M059J (cell line): ENCODE results near the gene TMEM266. TPM values are rescaled to one million over a fixed set of nuclear protein-coding genes. Genes with fewer than 3 reads are reported as not detected.

ENCODE experiments used
- DNase-seq: peaks from one replicate; pipeline ENCODE4 v3.0.0-alpha.2; 2012; ENCODE audit warnings: low read depth
- total RNA-seq: library from RNA; depleted of rRNA; stranded (reverse); fragments of >200 nt; shearing (Covaris generic); gene quantifications from 2 replicates; pipeline ENCODE4 v1.2.3, GENCODE V29; 2014

The TMEM266 gene
- total RNA-seq, 1 experiment from 2014 or later: not detected

GRCh38 chr15:76070192-76070591 lies 10.4 kb downstream of the TMEM266 start:
- DNase-seq: no peak

DNA sequence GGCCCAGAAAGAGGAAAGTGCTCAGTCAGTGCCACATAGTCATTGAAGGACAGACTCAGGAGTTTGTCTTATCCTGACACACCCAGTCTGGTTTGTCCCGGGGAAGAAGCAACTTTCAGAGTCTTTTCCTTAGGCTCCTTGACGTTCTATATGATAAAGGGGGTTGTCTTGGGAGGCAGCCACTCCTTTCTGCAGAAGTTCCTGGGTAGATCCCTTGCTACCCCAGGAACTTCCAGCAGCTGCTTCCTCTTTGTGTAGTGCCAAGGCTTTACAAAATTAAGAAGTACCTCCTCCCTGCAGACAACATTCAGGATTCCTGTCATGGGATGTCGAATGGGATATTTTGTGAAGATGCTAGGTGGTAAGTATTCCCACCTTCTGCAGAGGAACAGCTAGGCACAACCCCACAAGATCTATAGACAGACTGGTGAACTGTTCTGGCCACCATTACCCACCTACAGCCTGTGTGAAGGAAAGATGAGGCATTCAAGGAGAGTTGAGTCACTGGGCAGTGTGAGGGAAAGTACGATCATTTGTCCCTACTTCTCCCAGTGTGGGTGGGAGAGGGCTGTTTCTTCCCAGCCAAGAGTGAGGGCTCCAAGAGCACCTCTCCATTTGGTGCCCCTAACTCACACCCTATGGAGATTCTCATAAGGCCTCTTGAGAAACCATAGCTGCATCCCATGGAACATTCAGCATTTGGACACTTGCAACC lies 11.3 kb downstream of the TMEM266 start:
- no peak for DNase-seq

- DNase-seq: no peak
Observed at GRCh38 chr15:76071806-76072205, 12.0 kb downstream of the TMEM266 start.

- DNase-seq: peak; percentile 48
Observed at GRCh38 chr15:76073554-76073953, 13.8 kb downstream of the TMEM266 start.

GRCh38 chr15:76075046-76075445 lies 15.3 kb downstream of the TMEM266 start:
- DNase-seq: no peak

GRCh38 chr15:76078285-76078877 lies 18.6 kb downstream of the TMEM266 start:
- no peak for DNase-seq

DNA sequence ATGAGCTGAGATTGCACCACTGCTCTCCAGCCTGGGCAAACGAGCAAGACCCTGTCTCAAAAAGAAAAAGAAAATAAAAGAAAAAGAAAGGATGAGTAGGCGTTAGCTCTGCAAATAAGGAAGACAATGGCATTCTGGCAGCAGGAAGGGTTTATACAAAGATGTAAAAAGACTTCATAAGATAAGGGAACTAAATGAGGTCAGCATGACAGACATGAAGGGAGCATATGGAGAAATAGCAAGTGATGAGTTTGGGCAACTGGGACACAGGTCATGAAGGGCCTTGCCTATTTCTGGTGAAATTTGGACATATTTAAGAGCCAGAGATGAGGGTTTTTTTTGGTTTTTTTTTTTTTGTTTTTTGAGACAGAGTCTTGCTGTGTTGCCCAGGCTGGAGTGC lies 24.5 kb downstream of the TMEM266 start:
- no peak for DNase-seq

DNA sequence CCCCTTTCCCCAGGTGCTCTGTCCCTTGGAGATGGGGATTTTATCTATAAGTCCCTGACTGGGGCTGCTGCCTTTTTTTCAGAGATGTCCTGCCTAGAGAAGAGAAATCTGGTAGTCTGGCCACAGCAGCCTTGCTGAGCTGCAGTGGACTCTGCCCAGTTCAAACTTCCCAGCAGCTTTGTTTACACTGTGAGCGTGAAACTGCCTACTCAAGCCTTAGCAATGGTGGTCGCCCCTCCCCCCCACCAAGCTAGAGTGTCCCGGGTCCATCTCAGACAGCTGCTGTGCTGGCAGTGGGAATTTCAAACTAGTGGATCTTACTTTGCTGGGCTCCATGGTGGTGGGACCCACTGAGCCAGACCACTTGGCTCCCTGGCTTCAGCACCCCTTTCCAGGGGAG lies 38.9 kb downstream of the TMEM266 start:
- DNase-seq: no peak

- no peak for DNase-seq
Observed at GRCh38 chr15:76099388-76099787, 39.6 kb downstream of the TMEM266 start.

- no peak for DNase-seq
Observed at GRCh38 chr15:76100361-76100760, 40.6 kb downstream of the TMEM266 start.

DNA sequence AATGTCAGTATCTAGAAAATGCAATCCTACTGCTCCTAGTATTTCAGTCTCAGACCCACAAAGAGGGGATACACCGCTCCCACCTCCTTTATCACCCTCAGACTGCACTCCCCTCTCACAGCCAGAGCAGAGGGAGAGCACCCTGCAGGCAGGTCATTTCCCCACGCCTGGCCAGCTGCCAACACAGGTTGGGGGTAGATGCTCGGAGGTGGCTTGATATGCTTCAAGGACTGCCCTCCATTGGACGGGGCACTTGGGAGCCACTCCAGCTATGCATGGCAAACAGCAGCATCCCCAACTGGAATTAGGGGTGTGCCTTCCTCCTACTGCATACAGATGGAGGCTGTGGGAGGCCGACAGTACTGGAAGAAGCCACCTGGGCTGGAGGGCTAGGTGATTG lies 41.9 kb downstream of the TMEM266 start:
- no peak for DNase-seq

GRCh38 chr15:76105391-76105790 lies 45.6 kb downstream of the TMEM266 start:
- no peak for DNase-seq

- DNase-seq: no peak
Observed at GRCh38 chr15:76105911-76106310, 46.1 kb downstream of the TMEM266 start.

DNA sequence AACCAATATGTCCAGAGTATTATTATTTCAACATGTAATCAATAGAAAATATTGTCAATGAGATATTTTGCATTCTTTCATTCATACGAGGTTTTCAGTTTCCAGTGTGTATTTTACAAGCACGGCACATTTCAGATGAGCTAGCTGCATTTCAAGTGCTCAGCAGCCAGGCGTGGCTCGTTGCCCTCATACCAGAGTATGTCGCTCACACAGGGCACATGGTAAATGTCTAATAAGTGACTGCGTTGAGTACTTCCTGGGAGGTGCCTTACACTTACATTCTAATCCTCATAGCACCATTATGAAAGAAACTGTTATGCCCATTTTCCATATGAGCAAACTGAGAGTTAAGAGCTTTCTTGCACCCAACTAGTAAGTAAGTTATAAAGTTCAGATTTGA lies 47.4 kb downstream of the TMEM266 start:
- no peak for DNase-seq

GRCh38 chr15:76108021-76108723 lies 48.4 kb downstream of the TMEM266 start:
- DNase-seq: no peak

- no peak for DNase-seq
Observed at GRCh38 chr15:76109046-76109445, 49.3 kb downstream of the TMEM266 start.

GRCh38 chr15:76114561-76114960 lies 54.8 kb downstream of the TMEM266 start:
- DNase-seq: no peak

- no peak for DNase-seq
Observed at GRCh38 chr15:76116138-76116885, 56.5 kb downstream of the TMEM266 start.

DNA sequence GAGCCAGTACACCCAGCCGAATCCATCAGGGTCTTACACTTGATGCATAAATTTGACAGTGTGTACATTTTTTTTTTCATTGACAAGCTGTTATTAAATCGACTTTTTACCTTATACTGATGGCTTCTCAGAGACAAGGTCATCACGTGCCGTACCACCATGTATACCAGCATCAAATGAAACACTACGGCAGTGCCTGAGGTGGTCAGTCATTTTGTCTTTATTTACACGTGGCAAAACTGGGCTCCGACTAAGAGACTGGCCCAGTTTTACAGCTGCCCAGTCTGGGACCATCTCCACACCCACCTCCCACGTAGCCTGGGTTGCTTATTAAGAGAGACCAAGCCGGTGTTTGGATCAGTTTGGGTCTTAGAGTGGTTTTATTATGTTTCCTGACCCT lies 57.4 kb downstream of the TMEM266 start:
- DNase-seq: no peak

DNA sequence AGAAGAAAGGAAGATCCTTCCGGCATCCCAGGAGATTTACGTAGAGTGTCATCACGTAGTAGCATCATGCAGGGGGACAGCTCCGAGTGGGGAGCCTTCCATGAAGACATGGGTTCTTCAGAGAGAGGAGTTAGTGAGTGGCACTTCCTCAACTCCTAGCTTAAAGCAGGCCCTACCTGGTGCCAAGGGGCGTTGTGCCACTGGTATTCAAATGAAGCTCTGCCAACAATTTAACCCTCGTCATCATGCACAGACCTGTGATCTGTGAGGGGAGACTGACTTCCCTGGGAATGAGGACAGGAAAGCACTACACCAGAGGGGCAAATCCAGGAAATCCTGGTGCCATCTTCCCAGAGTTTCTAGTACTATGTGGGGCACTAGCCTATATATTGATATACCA lies 59.0 kb downstream of the TMEM266 start:
- no peak for DNase-seq

- no peak for DNase-seq
Observed at GRCh38 chr15:76123031-76123430, 63.2 kb downstream of the TMEM266 start.

DNA sequence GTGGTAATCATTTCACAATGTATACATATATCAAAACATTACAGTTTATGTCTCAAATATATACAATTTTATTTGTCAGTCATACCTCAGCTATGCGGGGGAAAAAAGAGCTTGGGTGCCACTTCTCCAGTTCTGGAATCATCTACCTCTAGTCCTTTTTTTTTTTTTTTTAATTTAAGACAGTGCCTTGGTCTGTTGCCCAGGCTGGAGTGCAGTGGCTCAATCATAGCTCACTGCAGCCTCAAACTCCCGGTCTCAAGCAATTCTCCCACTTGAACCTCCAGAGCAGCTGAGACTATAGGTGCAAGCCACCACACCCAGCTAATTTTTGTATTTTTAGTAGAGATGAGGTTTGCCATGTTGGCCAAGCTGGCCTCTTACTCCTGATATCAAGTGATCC lies 67.4 kb downstream of the TMEM266 start:
- no peak for DNase-seq
